GM21717 (cell line): ENCODE data around the gene FNTB.
"Not testable (repeated sequence)": the region's sequence is repeated elsewhere in the genome, so short reads cannot be mapped to it uniquely, and the experiment has no call there.

Experiments
- ATAC-seq: cut with Tn5 transposase; IDR thresholded peaks from one replicate; pipeline ENCODE4 v1.9.1; 2021; ENCODE audit warnings: mild to moderate bottlenecking, moderate library complexity; ENCODE audit not compliant: unreplicated experiment

FNTB gene

GRCh38 chr14:65079768-65080167, 93.1 kb downstream of the FNTB start:
- no peak for ATAC-seq

DNA sequence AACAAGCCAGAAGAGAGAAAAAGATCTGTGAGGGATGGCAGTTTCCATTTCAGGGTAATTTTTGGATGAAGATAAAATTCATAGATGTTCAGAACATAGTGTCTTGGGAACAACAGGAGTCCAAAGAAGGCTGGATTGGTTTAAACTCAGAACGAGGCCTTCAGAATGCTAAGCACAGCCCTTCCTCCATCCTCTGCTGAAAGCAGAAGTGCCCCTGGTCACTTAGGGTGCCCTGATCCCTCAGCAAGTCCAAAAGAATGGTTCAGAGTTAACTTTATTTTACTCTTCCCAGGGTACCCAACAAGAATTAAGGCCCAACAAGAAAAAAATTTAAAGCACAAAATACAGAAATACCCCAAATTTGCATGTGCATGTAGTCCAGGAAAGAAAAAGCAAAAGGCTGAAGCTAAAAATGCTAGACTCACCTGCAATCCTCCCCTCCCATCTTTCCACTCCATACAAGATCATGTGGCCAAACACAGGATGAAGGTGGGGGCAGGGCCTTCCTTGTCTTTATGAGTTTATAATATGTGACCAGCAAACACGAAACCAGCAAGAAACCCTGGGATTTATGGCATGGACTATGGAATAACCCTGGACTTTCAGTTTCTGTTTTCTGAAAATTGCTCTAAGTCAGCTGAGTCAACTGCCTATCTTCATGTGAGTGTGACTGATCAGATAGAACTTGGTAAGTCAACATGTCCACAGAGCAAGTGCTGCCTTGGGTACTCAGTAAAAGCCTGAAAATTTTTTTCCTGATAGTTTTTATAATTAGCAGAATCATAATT, 94.5 kb downstream of the FNTB start:
- no peak for ATAC-seq

GRCh38 chr14:65082930-65083329, 96.2 kb downstream of the FNTB start:
- ATAC-seq: no peak

- ATAC-seq: no peak
Measured at GRCh38 chr14:65084554-65085505, 98.1 kb downstream of the FNTB start.

DNA sequence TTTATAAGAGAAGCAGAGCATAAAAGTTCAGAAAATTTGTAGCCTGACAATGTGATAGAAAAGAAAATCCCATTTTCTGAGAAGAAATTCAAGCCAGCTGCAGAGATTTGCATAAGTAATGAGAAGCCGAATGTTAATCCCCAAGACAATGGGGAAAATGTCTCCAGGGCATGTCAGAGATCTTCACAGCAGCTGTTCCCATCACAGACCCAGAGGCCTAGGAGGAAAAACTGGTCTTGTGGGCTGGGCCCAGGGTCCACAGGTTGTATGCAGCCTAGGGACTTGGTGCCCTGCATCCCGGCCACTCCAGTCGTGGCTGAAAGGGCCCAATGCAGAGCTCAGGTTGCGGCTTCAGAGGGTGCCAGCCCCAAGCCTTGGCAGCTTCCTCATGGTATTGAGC, 100.0 kb downstream of the FNTB start:
- ATAC-seq: not testable (repeated sequence)

- not testable (repeated sequence) for ATAC-seq
Measured at GRCh38 chr14:65087835-65088234, 101.1 kb downstream of the FNTB start.

- no peak for ATAC-seq
Measured at GRCh38 chr14:65092349-65092748, 105.7 kb downstream of the FNTB start.

- ATAC-seq: no peak
Measured at GRCh38 chr14:65095633-65096205, 109.0 kb downstream of the FNTB start.

GRCh38 chr14:65096323-65097089, 109.8 kb downstream of the FNTB start:
- ATAC-seq: no peak

- ATAC-seq: no peak
Measured at GRCh38 chr14:65098586-65098985, 111.9 kb downstream of the FNTB start.

DNA sequence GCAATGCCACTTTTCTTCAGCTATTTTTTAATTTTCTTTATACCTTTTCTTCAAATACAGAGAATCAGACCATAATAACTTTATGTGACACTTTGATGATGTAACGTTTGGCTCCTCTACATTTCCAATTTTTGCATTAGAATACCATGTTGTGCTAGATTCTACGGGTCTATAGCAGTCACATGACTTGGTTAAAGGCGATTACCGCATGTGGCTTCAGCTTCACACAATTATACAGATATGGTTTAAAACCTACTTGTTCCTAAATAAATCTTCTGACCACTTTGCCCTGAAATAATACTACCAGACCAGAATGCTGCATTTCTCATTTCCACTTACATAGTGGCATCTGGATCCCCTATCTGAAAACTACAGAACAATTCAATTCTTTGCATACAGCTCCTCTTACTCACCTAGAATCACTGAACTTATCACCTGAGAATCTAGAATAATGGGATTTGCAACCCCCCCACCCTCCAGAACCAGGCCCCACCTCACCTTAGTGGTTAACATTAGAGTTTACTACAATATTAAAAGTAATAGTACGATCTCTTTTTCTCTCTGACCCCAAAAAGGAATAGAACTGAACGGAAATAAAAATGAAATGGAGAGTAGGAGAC, 114.3 kb downstream of the FNTB start:
- ATAC-seq: no peak

DNA sequence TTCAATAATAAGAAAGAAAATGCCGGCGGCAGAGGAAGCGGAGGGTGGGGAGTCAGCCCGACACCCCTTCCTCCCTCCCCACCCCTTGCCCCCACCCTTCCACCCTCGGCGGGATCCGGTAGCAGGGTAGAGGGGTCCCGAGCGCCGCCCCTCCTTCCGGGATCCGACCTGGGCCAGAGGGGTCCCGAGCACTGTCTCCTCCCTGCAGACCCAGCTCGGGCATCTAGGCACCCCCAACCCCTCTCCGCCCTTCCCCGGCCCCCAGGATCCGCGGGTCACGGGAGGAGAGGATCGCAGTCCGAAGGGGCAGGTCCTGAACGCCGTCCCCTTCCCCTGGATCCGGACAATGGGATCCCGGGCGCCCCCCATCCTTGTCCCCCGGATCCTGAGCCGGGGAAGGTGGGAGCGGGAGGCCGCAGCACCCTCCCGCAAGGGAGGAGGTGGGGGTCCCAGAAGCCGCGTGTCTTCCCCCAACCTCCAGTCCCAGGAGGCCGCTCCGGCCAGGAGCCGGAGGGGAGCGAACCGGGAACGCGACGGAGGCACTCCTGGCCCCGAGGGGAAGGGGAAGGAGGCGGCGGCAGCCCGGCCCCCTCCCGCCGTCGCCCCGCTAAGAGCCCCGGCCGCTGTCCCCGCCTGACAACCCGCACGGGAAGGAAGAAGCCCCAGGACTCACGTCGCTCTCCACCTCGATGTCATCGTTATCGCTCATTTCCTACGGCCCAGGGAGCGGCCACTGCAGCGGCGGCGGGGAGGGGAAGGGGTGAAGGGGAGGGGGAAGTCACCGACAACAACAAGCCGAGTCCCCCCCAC, 115.1 kb downstream of the FNTB start:
- peak; percentile 12 for ATAC-seq

DNA sequence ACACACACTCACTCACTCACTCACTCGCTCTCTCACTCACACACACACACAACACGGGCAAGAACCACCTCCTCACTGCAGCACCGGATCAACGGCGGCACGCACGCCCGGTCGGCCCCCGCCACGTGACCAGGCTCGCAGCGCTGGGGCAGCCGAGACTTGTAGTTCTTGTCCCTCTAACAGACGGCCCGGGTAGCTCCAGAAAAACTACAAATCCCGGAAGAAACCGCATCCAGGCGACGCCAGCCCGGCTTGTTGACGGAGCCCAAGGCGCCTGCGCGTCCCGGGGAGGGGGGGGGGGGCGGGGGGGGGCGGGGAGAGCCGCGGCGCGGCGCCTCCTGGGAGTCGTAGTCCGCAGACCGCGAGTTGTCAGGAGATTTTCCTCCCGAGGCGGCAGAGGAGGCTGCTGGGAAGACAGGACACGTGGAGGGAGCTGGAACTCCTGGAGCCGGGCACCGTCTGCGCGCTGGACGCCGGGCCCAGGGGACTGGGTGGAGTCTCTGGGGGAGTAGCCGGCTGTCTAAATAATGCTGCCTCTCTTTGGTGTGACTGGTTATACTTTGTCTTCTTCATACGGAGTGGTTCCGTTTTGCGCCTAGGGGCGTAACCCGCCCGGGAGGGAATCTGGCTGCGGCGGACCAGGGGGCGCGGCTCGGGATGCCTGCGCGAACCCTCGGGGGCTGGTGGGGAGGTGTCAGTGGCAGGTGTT, 115.9 kb downstream of the FNTB start, which contains the start of gene MAX:
MAX (minus strand) TSS at position 77 of the 709 bp plus-strand sequence. CDS start 178 bp downstream, outside the sequence.
- peak; percentile 79 for ATAC-seq

- ATAC-seq: no peak
Measured at GRCh38 chr14:65103150-65103760, 116.6 kb downstream of the FNTB start.

- no peak for ATAC-seq
Measured at GRCh38 chr14:65104791-65105190, 118.1 kb downstream of the FNTB start.

GRCh38 chr14:65106316-65106715, 119.6 kb downstream of the FNTB start:
- no peak for ATAC-seq

GRCh38 chr14:65106736-65107135, 120.0 kb downstream of the FNTB start:
- ATAC-seq: no peak

DNA sequence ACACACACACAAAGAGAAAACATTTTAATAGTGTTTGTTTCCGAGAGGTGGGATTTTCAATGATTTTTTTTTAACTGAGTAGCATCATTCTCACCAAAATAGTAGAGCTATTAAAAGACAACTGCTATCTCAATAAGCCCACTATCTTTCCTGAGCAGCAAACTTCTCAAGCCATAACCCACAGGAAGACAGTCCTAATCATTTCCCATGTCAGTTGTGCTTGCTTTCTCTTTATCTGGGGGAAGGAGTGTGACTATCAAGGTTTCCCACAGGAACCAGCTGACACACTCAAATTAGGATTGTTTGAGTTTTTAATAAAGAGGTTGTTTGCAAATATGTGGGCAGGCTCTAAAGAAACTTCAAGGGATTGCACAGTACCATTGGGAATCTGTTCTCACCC, 120.5 kb downstream of the FNTB start:
- ATAC-seq: no peak
